H1 (cell line): ENCODE measurements around the gene TBX15. TPM values are rescaled to one million over a fixed set of nuclear protein-coding genes. Genes with fewer than 3 reads are reported as not detected.
"Not testable (repeated sequence)": the region's sequence is repeated elsewhere in the genome, so short reads cannot be mapped to it uniquely, and the experiment has no call there.

Experiments used
- CTCF ChIA-PET: fragments of 300-600 bp; sonication (Branson Sonifier 250); formaldehyde crosslinking; loops from one replicate; lab custom pipeline; 2021; ENCODE audit not compliant: partially characterized antibody; lab: Charles Lee
- POLR2A ChIA-PET: fragments of 300-600 bp; sonication (Branson Sonifier 250); formaldehyde crosslinking; loops from one replicate; lab custom pipeline; 2021; ENCODE audit warnings: inconsistent platforms; ENCODE audit not compliant: partially characterized antibody; lab: Charles Lee
- DNase-seq, 2 experiments: peaks; one replicate each; pipeline versions ENCODE4 v3.0.0 to v3.0.0-alpha.2; 2010 to 2022; ENCODE audit warnings: low spot score in 2 of 2, low read depth in 1 of 2, mixed read lengths in 1 of 2
- FAIRE-seq: peaks from 2 replicates; lab custom pipeline; 2011; peaks lifted over from hg19 to GRCh38; lab: Jason Lieb, UNC
- H2AFZ ChIP-seq: 2 replicates; pipeline ENCODE4 v1.8.1; 2012; ENCODE audit warnings: low read length, inconsistent platforms
- H2AK5ac ChIP-seq: 2 replicates; pipeline ENCODE4 v1.6.1; 2013; ENCODE audit warnings: low read depth, low read length
- H2BK120ac ChIP-seq: replicated peaks from 2 replicates; pipeline ENCODE3; 2013; ENCODE audit warnings: low read depth, low read length, inconsistent platforms
- H2BK12ac ChIP-seq: 2 replicates; pipeline ENCODE4 v1.6.1; 2013; ENCODE audit warnings: low read depth, low read length
- H2BK15ac ChIP-seq: 2 replicates; pipeline ENCODE4 v1.6.1; 2013; ENCODE audit warnings: low read length
- H2BK20ac ChIP-seq: 2 replicates; pipeline ENCODE4 v1.6.1; 2013; ENCODE audit warnings: low read length
- H2BK5ac ChIP-seq: 2 replicates; pipeline ENCODE4 v1.6.1; 2013; ENCODE audit warnings: low read depth, low read length
- H3K14ac ChIP-seq: 2 replicates; pipeline ENCODE4 v1.6.1; 2013; ENCODE audit warnings: inconsistent platforms; ENCODE audit not compliant: insufficient read length
- H3K18ac ChIP-seq: 2 replicates; pipeline ENCODE4 v1.6.1; 2013; ENCODE audit warnings: low read length; ENCODE audit errors: extremely low read depth
- H3K23ac ChIP-seq: 2 replicates; pipeline ENCODE4 v1.6.1; 2013; ENCODE audit warnings: inconsistent platforms; ENCODE audit not compliant: insufficient read length
- H3K23me2 ChIP-seq: 2 replicates; pipeline ENCODE4 v1.6.1; 2013; ENCODE audit warnings: low read depth, low read length
- H3K27ac ChIP-seq: 2 replicates; pipeline ENCODE4 v1.6.1; 2011; ENCODE audit warnings: low read depth, low read length, inconsistent platforms
- H3K27me3 ChIP-seq, 4 experiments: replicated peaks in 1 of 4; 1 replicate in 1 of 4; 2 replicates in 3 of 4; pipeline versions ENCODE4 v1.6.1 to v1.8.1; 2011 to 2013; ENCODE audit warnings: low read length in 3 of 4, mild to moderate bottlenecking in 3 of 4, inconsistent platforms in 2 of 4, mixed read lengths in 2 of 4, moderate library complexity in 1 of 4; ENCODE audit not compliant: control insufficient read depth in 3 of 4, insufficient read depth in 3 of 4; ENCODE audit errors: extremely low read depth in 1 of 4
- H3K36me3 ChIP-seq, 4 experiments: 2 replicates each; pipeline versions ENCODE4 v1.6.1 to v1.8.1; 2011 to 2013; ENCODE audit warnings: mild to moderate bottlenecking in 4 of 4, low read length in 3 of 4, moderate library complexity in 2 of 4, control low read depth in 1 of 4, inconsistent platforms in 1 of 4; ENCODE audit not compliant: insufficient read depth in 4 of 4, control insufficient read depth in 2 of 4
- H3K4ac ChIP-seq: replicated peaks from 2 replicates; pipeline ENCODE3; 2013; ENCODE audit warnings: low read length, low read depth, mixed read lengths, inconsistent platforms; ENCODE audit not compliant: insufficient read length
- H3K4me1 ChIP-seq, 4 experiments: replicated peaks in 1 of 4; 1 replicate in 1 of 4; 2 replicates in 3 of 4; pipeline versions ENCODE4 v1.6.1 to v1.8.1; 2011 to 2013; ENCODE audit warnings: low read length in 3 of 4, inconsistent platforms in 2 of 4, mixed read lengths in 1 of 4; ENCODE audit not compliant: insufficient read depth in 4 of 4, control insufficient read depth in 3 of 4
- H3K4me2 ChIP-seq, 2 experiments: 2 replicates each; pipeline versions ENCODE4 v1.6.1 to v1.8.1; 2011 to 2013; ENCODE audit warnings: low read depth in 2 of 2, low read length in 2 of 2, control low read depth in 1 of 2, inconsistent platforms in 1 of 2, mild to moderate bottlenecking in 1 of 2; ENCODE audit not compliant: insufficient read depth in 1 of 2
- H3K4me3 ChIP-seq, 4 experiments: fragments of 200-600, 300-600 bp in 1 of 4; sonication (generic), shearing (Covaris generic), sonication (Bioruptor Twin) in 1 of 4; 2 replicates each; pipeline versions ENCODE4 v1.5.1 to v1.8.1; 2011 to 2016; ENCODE audit warnings: low read length in 4 of 4, low read depth in 3 of 4, control low read depth in 2 of 4, inconsistent platforms in 2 of 4, mild to moderate bottlenecking in 2 of 4, mixed read lengths in 1 of 4, moderate library complexity in 1 of 4; ENCODE audit not compliant: insufficient read depth in 2 of 4; ENCODE audit errors: extremely low read depth in 1 of 4
- H3K56ac ChIP-seq: replicated peaks from 2 replicates; pipeline ENCODE3; 2013; ENCODE audit warnings: low read depth, mild to moderate bottlenecking, mixed read lengths, low read length, inconsistent platforms; ENCODE audit not compliant: insufficient read length
- H3K79me1 ChIP-seq: 2 replicates; pipeline ENCODE4 v1.6.1; 2013; ENCODE audit warnings: low read depth, low read length, control low read depth
- H3K79me2 ChIP-seq, 2 experiments: 2 replicates each; pipeline versions ENCODE4 v1.6.1 to v1.8.1; 2012 to 2013; ENCODE audit warnings: low read length in 2 of 2, mild to moderate bottlenecking in 2 of 2, inconsistent platforms in 1 of 2; ENCODE audit not compliant: insufficient read depth in 2 of 2, control insufficient read depth in 1 of 2
- H3K9ac ChIP-seq, 4 experiments: replicated peaks in 1 of 4; 1 replicate in 1 of 4; 2 replicates in 3 of 4; pipeline versions ENCODE4 v1.6.1 to v1.8.1; 2011 to 2013; ENCODE audit warnings: low read depth in 3 of 4, low read length in 3 of 4, control low read depth in 2 of 4, mild to moderate bottlenecking in 2 of 4, moderate library complexity in 2 of 4, inconsistent platforms in 1 of 4; ENCODE audit errors: extremely low read depth in 1 of 4
- H3K9me3 ChIP-seq, 2 experiments: 2 replicates each; pipeline versions ENCODE4 v1.6.1 to v1.8.1; 2012 to 2013; ENCODE audit warnings: mild to moderate bottlenecking in 2 of 2, moderate library complexity in 2 of 2, control low read depth in 1 of 2, inconsistent platforms in 1 of 2, low read depth in 1 of 2, low read length in 1 of 2, mixed read lengths in 1 of 2; ENCODE audit not compliant: insufficient read depth in 2 of 2
- H4K20me1 ChIP-seq, 2 experiments: replicated peaks in 1 of 2; 2 replicates each; pipeline versions ENCODE3 to v1.8.1; 2011 to 2013; ENCODE audit warnings: inconsistent platforms in 2 of 2, low read length in 2 of 2, mild to moderate bottlenecking in 1 of 2; ENCODE audit not compliant: insufficient read depth in 2 of 2, control insufficient read depth in 1 of 2
- H4K5ac ChIP-seq: 2 replicates; pipeline ENCODE4 v1.6.1; 2013; ENCODE audit warnings: low read length, low read depth, mixed read lengths, inconsistent platforms; ENCODE audit not compliant: insufficient read length
- H4K8ac ChIP-seq: 2 replicates; pipeline ENCODE4 v1.8.0; 2013; ENCODE audit warnings: mild to moderate bottlenecking, moderate library complexity, low read length, inconsistent platforms; ENCODE audit not compliant: insufficient read depth; ENCODE audit errors: extremely low read depth
- H4K91ac ChIP-seq: replicated peaks from 2 replicates; pipeline ENCODE3; 2013; ENCODE audit warnings: low read length, mixed read lengths, inconsistent platforms; ENCODE audit not compliant: insufficient read length
- WGBS, 2 experiments: shearing (Covaris generic) in 1 of 2; methylation state at CpG; one replicate each; pipeline versions ENCODE4 v1.1.6 to v1.1.7; 2013 to 2015; ENCODE audit warnings: low lambda C conversion rate in 2 of 2, mixed read lengths in 2 of 2, inconsistent platforms in 1 of 2, low coverage in 1 of 2, missing lambda C conversion rate in 1 of 2; ENCODE audit not compliant: insufficient replicate concordance in 2 of 2, insufficient coverage in 1 of 2, insufficient read length in 1 of 2; ENCODE audit errors: extremely low coverage in 1 of 2, missing lambda C conversion rate in 1 of 2; 5-methylcytosine and 5-hydroxymethylcytosine counted together
- polyA plus RNA-seq, 7 experiments: library from polyadenylated mRNA; depleted of rRNA in 3 of 7; stranded (reverse) in 5 of 7; unstranded in 2 of 7; fragments of >200 nt in 5 of 7; fragments of 200-250 nt in 2 of 7; gene quantifications; 1 replicate in 5 of 7; 2 replicates in 1 of 7; 4 replicates in 1 of 7; pipeline versions ENCODE4 v1.2.1 to v1.2.3, GENCODE V29; 2011 to 2013; ENCODE audit warnings: missing spikeins in 2 of 7, mixed read lengths in 2 of 7
- total RNA-seq: library from RNA; stranded (reverse); fragmentation: NEBNext Ultra II Directional; extraction: Animal tissue kit (Norgen Biotek cat#: 25700); gene quantifications from 2 replicates; pipeline ENCODE4 v1.2.1, GENCODE V29; 2021

TBX15 gene
- total and polyA plus RNA-seq, 2 of the 8 experiments (the other 6 are each of a cell fraction or from before 2014, with no cell fraction given), result 0.14 to 0.24 TPM

DNA sequence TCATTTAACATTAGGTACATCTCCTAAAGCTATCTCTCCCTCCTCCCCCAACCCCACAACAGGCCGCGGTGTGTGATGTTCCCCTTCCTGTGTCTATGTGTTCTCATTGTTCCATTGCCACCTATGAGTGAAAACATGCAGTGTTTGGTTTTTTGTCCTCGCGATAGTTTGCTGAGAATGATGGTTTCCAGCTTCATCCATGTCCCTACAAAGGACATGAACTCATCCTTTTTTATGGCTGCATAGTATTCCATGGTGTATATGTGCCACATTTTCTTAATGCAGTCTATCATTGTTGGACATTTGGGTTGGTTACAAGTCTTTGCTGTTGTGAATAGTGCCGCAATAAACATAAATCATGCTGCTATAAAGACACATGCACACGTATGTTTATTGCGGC, 30.6 kb downstream of the TBX15 start:
- H3K18ac ChIP-seq, FAIRE-seq, H3K23me2 ChIP-seq, H4K5ac ChIP-seq, H4K8ac ChIP-seq, DNase-seq, H4K91ac ChIP-seq, H3K4me2 ChIP-seq, H3K79me1 ChIP-seq, H3K9me3 ChIP-seq, H2BK120ac ChIP-seq, H2BK12ac ChIP-seq, H4K20me1 ChIP-seq, H3K14ac ChIP-seq, H2AK5ac ChIP-seq, H2BK15ac ChIP-seq, H2AFZ ChIP-seq, H2BK5ac ChIP-seq, H3K23ac ChIP-seq, H3K4ac ChIP-seq, H3K79me2 ChIP-seq, H3K27me3 ChIP-seq, H3K36me3 ChIP-seq, H3K27ac ChIP-seq, POLR2A ChIA-PET, CTCF ChIA-PET, H2BK20ac ChIP-seq, H3K56ac ChIP-seq, H3K4me3 ChIP-seq, H3K9ac ChIP-seq: not testable (repeated sequence)
- WGBS, 2 experiments, result 93% methylated on average over 7 of the region's 7 CpGs; no CpG with 5 or more reads in 1 of the 2 experiments
- H3K4me1 ChIP-seq, result peaks cover 1 to 11% (median 8%) of the 10 kb centered on the region in 4 experiments; a peak in 5 of 7 replicates
